Measurements from ENCODE around the gene NDOR1.

- no peak for TF ChIP-seq EP300 (IDR thresholded peaks at IDR 0.05)
- TF ChIP-seq CTCF (IDR thresholded peaks at IDR 0.05) = no peak
- TF ChIP-seq POLR2AphosphoS5 (IDR thresholded peaks at IDR 0.05) = no peak
Observed at GRCh38 chr9:137182836-137183235, 22.7 kb upstream of the NDOR1 start.

Measured in esophagus muscularis mucosa (tissue), 4 donors.